B cell (primary cell): ENCODE results near the gene LMAN1L. TPM values are rescaled to one million over a fixed set of nuclear protein-coding genes. Genes with fewer than 3 reads are reported as not detected.
A peak's percentile ranks its signal among the peaks of the same experiment; 100 is the strongest.

ENCODE experiments used
- ATAC-seq: fragments of 200-7000 bp; cut with Tn5 transposase; one replicate; pipeline ENCODE4 v1.10.0; 2021; ENCODE audit warnings: low read depth, mild to moderate bottlenecking, moderate number of reproducible peaks, moderate library complexity
- CTCF ChIA-PET: fragments of 350-600 bp; sonication (Branson Sonifier 250); formaldehyde crosslinking; loops from one replicate; lab custom pipeline; 2021; ENCODE audit warnings: antibody characterized with exemption, inconsistent platforms; lab: Charles Lee
- POLR2A ChIA-PET: fragments of 350-600 bp; sonication (Branson Sonifier 250); formaldehyde crosslinking; loops from one replicate; lab custom pipeline; 2021; ENCODE audit warnings: antibody characterized with exemption; lab: Charles Lee
- DNase-seq: peaks from one replicate; pipeline ENCODE4 v3.0.0; 2013
- H2AFZ ChIP-seq: 2 replicates; pipeline ENCODE4 v1.6.1; 2012; ENCODE audit warnings: mild to moderate bottlenecking, low read depth, low read length; ENCODE audit not compliant: insufficient read depth, poor library complexity, severe bottlenecking
- H3K27ac ChIP-seq, 2 donors: 1 replicate in 1 of 2; 2 replicates in 1 of 2; pipeline ENCODE4 v1.5.1; 2012 to 2013; ENCODE audit warnings: low read length in 2 of 2, mild to moderate bottlenecking in 2 of 2, moderate library complexity in 1 of 2
- H3K27me3 ChIP-seq, 4 experiments: fragments of 200-600 bp in 1 of 4; sonication (generic) in 1 of 4; replicated peaks in 1 of 4; 1 replicate in 2 of 4; 2 replicates in 2 of 4; pipeline versions ENCODE4 v1.6.1 to v1.7.0; 2013 to 2016; ENCODE audit warnings: low read length in 3 of 4, mild to moderate bottlenecking in 2 of 4, mixed read lengths in 1 of 4, moderate library complexity in 1 of 4; ENCODE audit not compliant: insufficient read depth in 4 of 4, control insufficient read depth in 3 of 4; ENCODE audit errors: control extremely low read depth in 1 of 4
- H3K36me3 ChIP-seq, 2 experiments: replicated peaks in 1 of 2; 1 replicate in 1 of 2; 2 replicates in 1 of 2; pipeline versions ENCODE4 v1.6.1 to v1.7.1; 2013; ENCODE audit warnings: low read length in 1 of 2; ENCODE audit not compliant: insufficient read depth in 2 of 2, control insufficient read depth in 1 of 2; ENCODE audit errors: control extremely low read depth in 1 of 2, extremely low read depth in 1 of 2
- H3K4me1 ChIP-seq, 2 donors: fragments of 200-600 bp in 1 of 2; sonication (generic) in 1 of 2; 1 replicate in 1 of 2; 2 replicates in 1 of 2; pipeline versions ENCODE4 v1.5.1 to v1.6.1; 2013 to 2017; ENCODE audit warnings: low read length in 2 of 2; ENCODE audit not compliant: control insufficient read depth in 2 of 2, insufficient read depth in 2 of 2
- H3K4me2 ChIP-seq: replicated peaks from 2 replicates; pipeline ENCODE3; 2012; ENCODE audit warnings: mild to moderate bottlenecking, low read depth, low read length; ENCODE audit not compliant: poor library complexity, severe bottlenecking
- H3K4me3 ChIP-seq, 5 experiments: fragments of 200-600 bp in 1 of 5; sonication (generic) in 1 of 5; 1 replicate in 3 of 5; 2 replicates in 2 of 5; pipeline versions ENCODE4 v1.5.1 to v1.7.0; 2011 to 2016; ENCODE audit warnings: low read length in 4 of 5, mild to moderate bottlenecking in 4 of 5, low read depth in 2 of 5, control low read depth in 1 of 5, moderate library complexity in 1 of 5; ENCODE audit not compliant: insufficient read depth in 1 of 5; ENCODE audit errors: control extremely low read depth in 1 of 5, extremely low read depth in 1 of 5
- H3K79me2 ChIP-seq: fragments of 200-600 bp; sonication (generic); one replicate; pipeline ENCODE4 v1.6.0; 2016; ENCODE audit warnings: low read length; ENCODE audit not compliant: control insufficient read depth, insufficient read depth
- H3K9ac ChIP-seq: fragments of 200-600 bp; sonication (generic); 2 replicates; pipeline ENCODE4 v1.6.1; 2017; ENCODE audit warnings: mild to moderate bottlenecking, low read length, moderate library complexity
- H3K9me3 ChIP-seq, 3 donors: one replicate each; pipeline versions ENCODE4 v1.6.1 to v1.7.1; 2013; ENCODE audit warnings: low read length in 2 of 3; ENCODE audit not compliant: control insufficient read depth in 2 of 3, insufficient read depth in 1 of 3; ENCODE audit errors: control extremely low read depth in 1 of 3
- H4K20me1 ChIP-seq: 2 replicates; pipeline ENCODE4 v1.6.0; 2012; ENCODE audit warnings: mild to moderate bottlenecking, low read length; ENCODE audit not compliant: insufficient read depth, control insufficient read depth, poor library complexity, severe bottlenecking
- H3K27ac Mint-ChIP-seq: one replicate; pipeline ENCODE4 v1.8.0; 2021; ENCODE audit warnings: mixed read lengths
- H3K27me3 Mint-ChIP-seq: one replicate; pipeline ENCODE4 v1.8.0; 2021; ENCODE audit warnings: mixed read lengths
- H3K4me1 Mint-ChIP-seq: one replicate; pipeline ENCODE4 v1.8.0; 2021; ENCODE audit warnings: mixed read lengths
- H3K4me3 Mint-ChIP-seq: one replicate; pipeline ENCODE4 v1.8.0; 2021; ENCODE audit warnings: mixed read lengths
- H3K9me3 Mint-ChIP-seq: one replicate; pipeline ENCODE4 v1.8.0; 2022; ENCODE audit warnings: mixed read lengths; ENCODE audit not compliant: insufficient read depth
- EZH2 ChIP-seq: IDR thresholded peaks from 2 replicates; pipeline ENCODE4 v1.6.1; 2012; ENCODE audit warnings: borderline replicate concordance, low read depth, mild to moderate bottlenecking, moderate library complexity, low read length; ENCODE audit not compliant: insufficient read depth, poor library complexity, severe bottlenecking
- WGBS: methylation state at CpG from one replicate; pipeline ENCODE4 v1.1.5; 2013; ENCODE audit warnings: missing lambda C conversion rate; ENCODE audit not compliant: insufficient coverage; 5-methylcytosine and 5-hydroxymethylcytosine counted together
- intact Hi-C: fragments of 100-400 bp; cut with micrococcal nuclease; formaldehyde crosslinking; loops from one replicate; pipeline ENCODE4 v1.10.0; 2022
- polyA plus RNA-seq: library from polyadenylated mRNA; depleted of rRNA; stranded (reverse); fragments of >200 nt; gene quantifications from 2 replicates; pipeline ENCODE4 v1.2.3, GENCODE V29; 2012
- total RNA-seq, 2 donors: library from RNA; stranded (reverse); fragments of 120-200 nt in 1 of 2; gene quantifications; 1 replicate in 1 of 2; 2 replicates in 1 of 2; pipeline versions ENCODE4 v1.2.3 to v1.2.4, GENCODE V29; 2013 to 2022
- TF ChIP-seq, protein P1 (sequence below): fragments of 200-600 bp; IDR thresholded peaks from one replicate; pipeline ENCODE4 v1.8.0; 2022; ENCODE audit warnings: antibody characterized with exemption, mild to moderate bottlenecking

The LMAN1L gene
- total and polyA plus RNA-seq, 2 donors (not counting 1 experiment from before 2014, with no cell fraction given), result 0.60 to 1.1 TPM

- Histone ChIP-seq H3K4me2 (peak overlapping the region; percentile 88), H3K79me2 (peaks cover 7% of the 10 kb centered on the region), H4K20me1 (no peaks in the 10 kb centered on the region), H3K9me3 (no peaks in the 10 kb centered on the region), H3K4me1 (peaks cover 26 to 40% of the 10 kb centered on the region in 2 donors), H3K36me3 (peaks cover 0 to 26% of the 10 kb centered on the region in 2 experiments), H3K4me3 (peak overlapping the region in 4 of 5 experiments; percentile 47 to 88 (median 60)), H3K9ac (peak overlapping the region; percentile 39), H2AFZ (peak overlapping the region; percentile 48), H3K27me3 (no peaks in the 10 kb centered on the region), H3K27ac (peak overlapping the region; percentile 78 to 81)
- Mint-ChIP-seq H3K9me3 (no peaks in the 10 kb centered on the region), H3K4me1 (peaks cover 43% of the 10 kb centered on the region), H3K4me3 (peak overlapping the region; percentile 87), H3K27me3 (no peaks in the 10 kb centered on the region), H3K27ac (peak overlapping the region; percentile 92)
- ChIA-PET CTCF (interaction anchor here (0.5 to 10.2 kb wide), 12 partner anchors 10 to 209 kb away, joined by 3 to 98 read pairs (median 7); partner anchors contain the start of gene MPI), POLR2A (interaction anchor here (0.7 to 1.8 kb wide), 3 partner anchors 44 to 95 kb away, joined by 3 to 4 read pairs (median 4); no protein-coding TSS in a partner anchor)
- DNase-seq (no peak), ATAC-seq (no peak)
- WGBS, result 7% methylated on average over 13 of the region's 18 CpGs
- TF ChIP-seq, protein P1, sequence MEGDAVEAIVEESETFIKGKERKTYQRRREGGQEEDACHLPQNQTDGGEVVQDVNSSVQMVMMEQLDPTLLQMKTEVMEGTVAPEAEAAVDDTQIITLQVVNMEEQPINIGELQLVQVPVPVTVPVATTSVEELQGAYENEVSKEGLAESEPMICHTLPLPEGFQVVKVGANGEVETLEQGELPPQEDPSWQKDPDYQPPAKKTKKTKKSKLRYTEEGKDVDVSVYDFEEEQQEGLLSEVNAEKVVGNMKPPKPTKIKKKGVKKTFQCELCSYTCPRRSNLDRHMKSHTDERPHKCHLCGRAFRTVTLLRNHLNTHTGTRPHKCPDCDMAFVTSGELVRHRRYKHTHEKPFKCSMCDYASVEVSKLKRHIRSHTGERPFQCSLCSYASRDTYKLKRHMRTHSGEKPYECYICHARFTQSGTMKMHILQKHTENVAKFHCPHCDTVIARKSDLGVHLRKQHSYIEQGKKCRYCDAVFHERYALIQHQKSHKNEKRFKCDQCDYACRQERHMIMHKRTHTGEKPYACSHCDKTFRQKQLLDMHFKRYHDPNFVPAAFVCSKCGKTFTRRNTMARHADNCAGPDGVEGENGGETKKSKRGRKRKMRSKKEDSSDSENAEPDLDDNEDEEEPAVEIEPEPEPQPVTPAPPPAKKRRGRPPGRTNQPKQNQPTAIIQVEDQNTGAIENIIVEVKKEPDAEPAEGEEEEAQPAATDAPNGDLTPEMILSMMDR, result no peak
- TF ChIP-seq EZH2, result no peak
- intact Hi-C loops, result loop anchor here (1.0 to 5.0 kb wide), 8 partner anchors 30 to 229 kb away; partner anchors contain the start of genes FAM219B and SCAMP2
Measured at GRCh38 chr15:74843445-74843828, 30.8 kb downstream of the LMAN1L start.

GRCh38 chr15:74843891-74844299 lies 31.3 kb downstream of the LMAN1L start:
- Mint-ChIP-seq H3K4me3 (peak overlapping the region; percentile 87), H3K4me1 (peaks cover 43% of the 10 kb centered on the region), H3K9me3 (no peaks in the 10 kb centered on the region), H3K27me3 (no peaks in the 10 kb centered on the region), H3K27ac (peak overlapping the region; percentile 92)
- H3K27me3 ChIP-seq, result no peaks in the 10 kb centered on the region
- H3K4me3 ChIP-seq, result peak overlapping the region in 1 of 5 experiments; percentile 54
- CTCF ChIA-PET, result interaction anchor here (1.1 to 10.2 kb wide), 12 partner anchors 10 to 209 kb away, joined by 3 to 98 read pairs (median 7); partner anchors contain the start of gene MPI
- H3K79me2 ChIP-seq, result peaks cover 7% of the 10 kb centered on the region
- no peaks in the 10 kb centered on the region for H4K20me1 ChIP-seq
- DNase-seq (no peak), ATAC-seq (no peak)
- peak overlapping the region; percentile 88 for H3K4me2 ChIP-seq
- peaks cover 26 to 40% of the 10 kb centered on the region in 2 donors for H3K4me1 ChIP-seq
- intact Hi-C loops, result loop anchor here (1.0 to 5.0 kb wide), 8 partner anchors 29 to 230 kb away; partner anchors contain the start of genes FAM219B and SCAMP2
- POLR2A ChIA-PET, result interaction anchor here (0.7 to 1.5 kb wide), 3 partner anchors 44 to 505 kb away, joined by 3 to 5 read pairs (median 4); no protein-coding TSS in a partner anchor
- H3K9ac ChIP-seq, result peak overlapping the region; percentile 39
- H3K9me3 ChIP-seq, result no peaks in the 10 kb centered on the region
- TF ChIP-seq EZH2, result no peak
- TF ChIP-seq, protein P1, result no peak
- 87% methylated on average over 3 of the region's 12 CpGs for WGBS
- H3K36me3 ChIP-seq, result peaks cover 0 to 28% of the 10 kb centered on the region in 2 experiments
- peak overlapping the region; percentile 78 to 81 for H3K27ac ChIP-seq
- peak overlapping the region; percentile 48 for H2AFZ ChIP-seq
